Measurements from ENCODE around the gene CDYL2.

Gene CDYL2

DNA sequence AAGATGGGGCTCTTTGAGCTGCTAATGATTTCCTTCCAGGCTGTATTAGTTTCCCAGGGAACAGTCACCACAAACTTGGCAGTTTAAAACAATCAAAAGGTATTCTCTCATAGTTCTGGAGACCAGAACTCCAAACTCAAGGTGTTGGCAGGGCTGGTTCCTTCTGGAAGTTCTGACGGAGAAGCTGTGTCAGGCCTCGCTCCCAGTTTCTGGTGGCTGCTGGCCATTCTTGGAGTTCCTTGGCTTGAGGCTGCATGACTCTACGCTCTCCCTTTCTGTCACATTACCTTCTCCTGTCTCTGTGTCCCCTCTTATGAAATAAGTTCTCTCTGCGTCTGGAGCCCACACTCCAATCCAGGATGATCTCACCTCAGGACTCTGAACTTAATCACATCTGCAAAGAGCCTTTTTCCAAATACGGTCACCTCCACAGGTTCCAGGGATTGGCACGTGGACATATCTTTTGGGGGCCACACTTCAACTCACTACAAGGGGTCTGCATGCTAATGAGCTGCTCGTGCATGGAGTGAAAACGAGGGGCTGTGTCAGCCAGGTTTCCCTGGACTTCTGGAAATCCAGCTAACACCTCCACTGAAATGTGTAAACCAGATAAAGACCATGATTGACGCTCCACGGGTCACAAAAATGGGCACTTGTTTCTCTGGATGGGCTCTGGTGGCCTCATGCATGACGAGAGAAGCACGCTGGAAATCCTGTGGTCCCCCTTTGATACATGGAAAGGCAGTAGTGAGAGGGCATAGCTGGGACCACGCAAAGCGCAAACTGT, 185.3 kb downstream of the CDYL2 start:
- DNase-seq = no peak

DNA sequence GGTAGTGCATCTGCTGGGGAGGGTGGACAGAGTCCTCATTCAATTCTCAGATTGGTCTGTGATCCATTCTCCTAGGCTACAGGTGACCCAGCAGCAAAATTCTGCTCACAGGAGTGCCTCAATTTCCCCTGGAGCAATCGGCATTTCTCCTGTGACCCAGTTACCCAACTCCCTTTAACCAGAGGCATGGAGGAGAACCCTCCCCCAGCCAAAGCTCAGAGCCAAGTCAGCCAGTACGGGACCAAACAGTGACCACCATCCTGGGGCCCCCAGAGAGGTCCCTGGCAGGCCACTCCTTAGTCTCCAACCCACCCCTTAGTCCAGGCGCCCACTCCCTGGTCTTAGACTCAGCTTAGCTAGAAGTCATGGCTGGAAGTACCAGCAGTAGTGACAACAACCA, 188.0 kb downstream of the CDYL2 start:
- no peak for DNase-seq

DNA sequence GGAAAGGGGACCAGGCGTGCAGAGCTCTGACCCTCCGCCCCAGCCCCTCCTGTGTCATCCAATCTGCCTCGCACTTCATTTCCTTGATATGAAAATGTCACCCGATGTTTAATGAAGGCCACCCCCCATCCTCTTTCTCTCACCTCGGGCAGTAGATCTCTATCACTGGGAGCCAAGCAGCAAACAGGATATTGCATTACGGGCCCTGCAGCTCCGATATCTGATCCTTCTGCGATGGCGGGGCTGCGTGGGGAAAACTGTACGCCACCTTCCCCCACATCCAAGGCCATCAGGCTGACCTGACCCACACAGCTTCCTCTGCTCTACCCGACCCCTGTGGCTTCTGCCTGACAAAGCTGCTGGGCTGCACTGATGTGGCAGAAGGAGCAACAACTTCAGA, 188.7 kb downstream of the CDYL2 start:
- DNase-seq = no peak

DNA sequence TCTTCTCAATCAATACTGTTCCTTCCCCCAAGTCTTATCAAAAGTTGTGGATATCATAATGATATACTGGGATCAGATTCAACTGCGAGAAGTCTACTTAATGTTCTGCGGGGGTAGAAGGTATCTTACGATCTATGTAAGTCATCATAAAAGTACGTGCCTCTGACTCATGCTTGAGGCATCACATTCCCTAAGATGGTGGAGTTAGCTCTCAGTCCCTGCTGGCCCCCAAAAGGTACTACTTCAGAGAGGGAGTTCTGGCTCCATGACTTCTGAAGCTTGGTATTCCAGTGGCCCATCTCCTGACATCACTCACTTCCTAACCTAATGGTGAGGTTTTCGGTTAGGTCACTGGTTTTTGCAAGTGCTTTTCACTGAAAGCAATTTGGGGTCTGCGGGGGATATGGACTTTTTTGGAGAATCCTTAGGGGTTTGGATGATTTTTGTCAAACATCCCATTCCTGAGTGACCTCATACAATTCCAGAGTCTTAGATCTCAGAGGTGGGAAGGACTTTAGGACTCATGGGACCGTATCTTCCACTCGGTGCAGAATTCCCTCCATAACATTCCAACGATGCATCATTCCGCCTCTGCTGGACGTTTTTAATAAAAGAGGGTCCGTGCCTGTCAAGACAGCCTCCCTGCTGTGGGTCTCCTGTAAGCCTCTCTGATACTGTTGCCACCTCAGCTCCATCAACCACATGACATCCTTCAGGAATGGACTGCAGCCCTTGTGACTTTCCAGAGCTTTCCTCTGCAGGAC, 189.3 kb downstream of the CDYL2 start:
- DNase-seq = no peak

DNA sequence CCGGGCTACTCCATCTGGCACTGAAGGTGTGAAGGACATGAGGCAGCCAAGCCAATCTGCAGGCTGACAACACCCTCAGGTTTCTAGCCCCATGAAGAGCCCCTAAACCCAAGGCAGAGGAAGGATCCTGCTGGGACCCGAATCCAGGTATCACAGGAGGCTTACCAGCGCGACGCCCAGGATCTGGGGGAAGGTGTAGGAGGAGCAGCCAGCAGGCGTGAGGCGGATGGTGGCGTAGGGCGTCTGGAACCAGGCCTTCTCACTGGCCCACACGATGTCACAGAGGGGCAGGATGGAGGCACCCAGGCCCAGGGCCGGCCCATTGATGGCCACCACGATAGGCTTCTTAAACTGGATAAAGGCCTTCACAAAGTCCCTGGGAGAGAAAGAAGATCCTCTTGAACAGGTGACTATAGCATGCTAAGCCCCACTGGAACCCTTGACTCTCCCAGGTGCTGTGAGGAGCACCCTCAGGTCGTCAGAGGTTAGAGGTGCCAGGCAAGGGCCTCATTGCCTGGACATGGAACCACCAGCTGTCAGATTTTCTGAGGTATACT, 191.9 kb downstream of the CDYL2 start:
- DNase-seq = no peak

DNA sequence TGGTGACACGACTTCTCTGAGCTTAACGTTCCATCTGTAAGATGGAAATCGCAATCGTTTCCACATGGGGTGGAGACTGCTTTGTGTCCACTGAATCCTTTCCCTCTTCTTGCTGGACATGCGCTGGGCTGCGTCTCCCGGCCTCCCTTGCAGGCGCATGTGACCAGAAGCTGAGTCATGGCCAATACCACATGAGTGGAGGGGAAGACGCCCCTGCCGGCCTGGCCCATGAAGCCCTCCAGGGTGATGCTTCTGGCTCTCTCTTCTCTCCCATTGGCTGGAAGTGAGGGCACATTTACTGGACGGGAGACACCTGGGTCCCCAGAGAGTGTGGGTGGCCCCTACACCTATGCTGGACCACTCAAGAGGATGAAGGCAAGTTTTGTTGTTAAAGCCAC, 192.5 kb downstream of the CDYL2 start:
- no peak for DNase-seq

DNA sequence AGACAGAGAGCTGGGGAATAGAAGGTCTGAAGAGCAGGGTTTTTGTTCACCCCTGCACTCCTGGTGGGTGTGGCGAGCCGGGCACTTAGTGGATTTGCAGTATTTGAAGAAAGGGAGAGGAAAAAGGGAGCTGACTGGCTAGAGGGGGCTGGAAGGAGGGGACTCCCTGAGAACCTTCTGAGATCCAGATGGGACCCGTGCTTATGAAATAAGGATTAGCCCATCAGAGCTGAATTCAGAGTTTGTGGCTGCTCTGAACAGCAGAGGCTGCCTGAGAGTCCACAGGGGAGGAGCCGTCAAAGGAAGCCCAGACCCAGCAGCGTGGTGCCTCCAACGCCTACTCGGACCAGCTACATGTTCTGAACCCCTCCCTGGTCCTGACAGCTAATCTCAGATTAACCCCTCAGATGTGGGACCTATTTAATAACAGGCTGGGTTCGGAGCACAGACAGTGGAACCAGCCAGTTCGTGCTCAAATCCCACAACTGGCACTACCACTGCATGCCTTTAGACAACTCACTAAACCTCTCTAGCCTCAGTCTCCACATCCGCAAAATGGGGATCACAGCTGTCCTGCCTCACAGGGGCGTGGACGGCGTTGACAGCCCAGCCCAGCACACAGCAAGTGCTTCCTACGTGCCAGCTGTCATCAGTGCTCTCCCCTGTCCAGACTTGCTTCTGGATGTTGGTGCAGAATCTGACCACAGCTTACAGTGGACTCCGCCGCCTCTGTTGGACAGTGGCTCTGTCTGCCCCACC, 193.0 kb downstream of the CDYL2 start:
- DNase-seq = no peak

DNA sequence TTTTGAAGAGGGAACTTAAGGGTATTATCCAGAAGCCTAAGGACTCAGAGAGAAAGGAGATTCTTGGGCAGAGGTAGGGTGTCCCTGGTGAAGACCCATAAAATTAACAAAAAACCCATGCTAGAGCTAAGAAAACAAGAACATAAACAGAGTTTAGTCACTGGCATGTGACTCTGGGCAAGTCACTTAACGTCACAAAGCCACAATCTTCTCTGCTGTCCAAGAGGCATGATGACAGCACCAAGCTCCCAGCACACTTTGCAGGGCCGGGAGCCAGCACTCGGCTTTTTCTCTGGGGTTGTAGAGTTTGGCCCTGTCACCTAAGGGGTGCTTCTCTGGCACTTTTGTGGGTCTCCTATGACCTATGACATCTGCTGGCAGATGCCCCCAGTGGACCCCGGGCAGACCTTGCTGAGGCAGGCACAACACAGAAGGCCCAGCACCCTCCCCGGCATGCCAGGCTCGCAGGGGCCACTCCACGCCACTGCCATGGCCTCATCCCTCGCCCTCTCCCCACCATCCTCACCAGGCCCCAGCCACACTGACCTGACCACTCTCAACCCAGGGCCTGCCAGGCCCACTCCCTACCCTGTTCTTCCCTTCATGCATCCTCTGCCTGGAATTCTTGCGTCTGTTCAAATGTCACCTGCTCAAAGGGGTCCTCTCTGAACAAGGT, 193.8 kb downstream of the CDYL2 start:
- DNase-seq = no peak

DNA sequence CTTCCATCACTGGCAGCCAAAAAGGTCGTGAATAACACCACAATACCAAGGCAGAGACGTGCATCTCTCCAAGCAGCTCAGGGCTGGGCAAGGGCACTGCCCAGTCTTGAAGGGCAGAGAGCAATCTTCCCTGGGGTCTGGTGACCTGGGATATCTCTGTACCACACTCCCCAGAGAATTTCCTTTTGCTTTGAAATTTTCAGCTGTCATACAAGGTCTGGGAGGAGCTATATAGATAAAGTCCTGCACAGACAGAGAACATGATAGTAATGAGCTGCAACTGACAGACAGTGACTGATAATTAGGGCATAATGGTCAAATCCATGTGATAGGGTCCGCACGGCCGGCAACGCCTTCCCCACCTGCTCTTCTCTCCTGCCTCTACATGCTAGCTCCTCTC, 195.5 kb downstream of the CDYL2 start:
- DNase-seq = no peak

DNA sequence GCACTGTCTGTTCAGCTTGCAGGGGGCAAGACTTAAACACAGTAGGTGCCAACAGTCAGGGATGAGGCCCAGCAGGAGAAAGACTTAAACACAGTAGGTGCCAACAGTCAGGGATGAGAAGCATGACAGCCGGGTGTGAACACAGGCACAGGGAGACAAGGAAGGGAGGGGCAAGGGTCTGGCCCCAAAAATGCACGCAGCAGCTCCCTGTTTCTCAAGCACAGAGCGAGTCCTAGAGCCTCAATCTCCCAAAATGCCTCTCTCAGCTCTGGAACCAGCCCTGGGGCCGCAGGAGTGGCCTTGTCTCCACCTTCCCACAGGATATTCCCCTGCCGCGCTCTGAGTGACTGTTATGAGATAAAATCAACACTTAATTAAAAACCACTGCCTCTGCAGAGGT, 197.2 kb downstream of the CDYL2 start:
- DNase-seq = no peak

DNA sequence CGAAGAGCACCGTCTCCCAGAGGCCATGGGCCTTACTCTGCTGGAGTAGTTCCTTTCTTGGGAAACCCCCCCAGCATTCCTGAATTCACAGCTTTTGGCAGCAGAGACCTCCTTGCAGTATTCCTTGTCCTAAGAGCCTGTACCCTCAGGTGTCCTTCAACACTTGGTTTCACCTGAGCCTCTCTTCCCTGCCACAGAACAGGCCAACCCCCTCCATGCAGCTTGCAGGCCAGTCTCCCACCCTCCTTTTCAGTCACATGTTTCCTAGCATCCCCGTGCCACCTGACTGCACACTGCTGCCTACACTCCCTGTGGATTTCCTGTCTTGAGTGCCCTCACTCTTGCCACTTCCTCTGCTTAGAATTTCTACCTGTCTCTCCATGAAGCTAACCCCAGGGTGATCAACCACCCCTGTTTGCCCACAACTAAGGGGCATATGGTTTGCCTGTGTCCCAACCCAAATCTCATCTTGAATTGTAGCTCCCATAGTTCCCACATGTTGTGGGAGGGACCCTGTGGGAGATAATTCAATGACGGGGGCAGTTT, 198.1 kb downstream of the CDYL2 start:
- DNase-seq = no peak

DNA sequence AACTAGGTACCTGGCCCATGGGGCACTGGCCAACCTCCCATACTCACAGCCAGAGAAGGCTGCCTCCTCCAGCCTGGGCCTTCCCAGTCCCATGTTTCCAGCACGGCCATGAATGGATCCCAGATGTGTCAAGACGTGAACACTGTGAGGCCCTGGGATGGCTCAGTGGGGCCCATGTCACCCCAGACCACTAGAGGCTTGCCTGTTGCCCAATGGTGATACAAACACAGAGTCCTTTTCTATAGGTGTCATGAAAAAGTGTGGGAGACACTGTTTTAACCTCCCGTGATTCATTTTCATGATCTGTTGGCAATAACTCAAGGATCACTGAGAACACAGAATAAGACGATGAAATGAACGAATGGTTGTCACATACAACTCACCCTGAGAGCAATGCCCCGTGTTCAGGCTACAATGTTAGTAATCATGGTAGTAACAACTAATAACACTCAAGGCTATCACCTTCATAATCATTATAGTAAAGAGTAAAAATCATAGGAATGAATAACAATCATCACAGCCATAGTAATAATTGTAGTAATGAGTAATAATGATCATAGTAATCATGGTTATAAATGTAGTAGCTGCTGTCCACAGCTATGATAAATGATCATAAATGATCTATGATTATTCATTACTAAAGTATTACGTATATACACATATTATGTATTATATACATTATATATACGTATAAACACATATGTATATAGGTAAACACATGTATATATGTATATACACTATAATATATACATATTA, 199.6 kb downstream of the CDYL2 start:
- no peak for DNase-seq

DNA sequence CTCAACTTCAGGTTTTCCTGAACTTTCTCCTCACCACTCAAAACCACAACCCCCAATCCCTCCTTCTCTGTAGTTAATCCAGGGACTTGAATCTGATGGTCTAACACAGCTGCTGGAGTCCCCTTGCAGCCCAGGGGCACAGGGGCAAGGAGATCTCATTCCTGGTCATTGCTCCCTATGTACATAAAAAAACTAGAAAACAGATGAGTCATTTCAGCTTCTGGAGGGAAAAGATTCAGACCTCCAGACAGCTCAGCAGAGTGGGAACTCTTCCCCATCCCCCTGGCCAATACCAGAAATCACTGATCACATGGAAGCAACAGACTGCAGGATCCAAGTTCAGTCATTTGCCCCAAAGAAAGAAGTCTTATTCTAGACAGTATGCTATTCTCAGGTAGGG, 201.5 kb downstream of the CDYL2 start:
- no peak for DNase-seq

DNA sequence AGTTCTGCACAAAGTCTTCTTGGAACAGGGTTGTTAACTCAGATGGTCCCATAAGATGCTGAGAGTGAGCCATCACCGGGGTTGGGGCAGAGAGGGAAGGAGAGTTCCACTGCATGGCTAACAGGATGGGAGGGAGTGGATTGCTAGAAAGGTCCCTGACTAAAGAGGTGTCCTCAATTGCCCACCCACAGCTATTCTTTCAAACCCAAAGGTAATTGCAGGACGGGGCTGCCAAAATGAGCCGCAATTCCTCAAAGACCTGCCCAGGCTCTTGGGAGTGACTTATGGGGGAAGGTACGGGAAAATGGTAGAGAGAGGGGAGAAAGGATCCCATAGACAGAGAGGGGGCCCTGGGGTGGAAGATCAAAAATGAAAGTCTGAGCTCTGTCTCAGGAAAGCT, 203.2 kb downstream of the CDYL2 start:
- no peak for DNase-seq

DNA sequence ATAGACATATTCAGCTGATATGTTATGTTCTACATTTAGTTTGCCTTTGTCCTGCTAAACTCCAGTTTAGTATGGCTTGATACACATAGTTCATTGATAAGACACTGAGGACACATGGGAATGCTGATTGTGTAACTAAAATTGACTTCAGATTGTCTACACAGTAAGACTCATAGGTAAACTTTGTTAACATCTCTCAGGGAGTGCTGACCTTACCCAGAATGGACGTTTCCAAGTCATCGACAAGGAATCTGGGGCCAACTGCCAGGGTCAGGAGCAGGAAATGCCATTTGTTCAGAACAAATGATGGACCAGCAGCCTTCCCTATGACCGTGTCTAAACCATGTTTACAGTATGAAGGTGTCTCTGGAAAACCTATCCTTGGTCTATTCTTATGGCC, 204.9 kb downstream of the CDYL2 start:
- DNase-seq = no peak

DNA sequence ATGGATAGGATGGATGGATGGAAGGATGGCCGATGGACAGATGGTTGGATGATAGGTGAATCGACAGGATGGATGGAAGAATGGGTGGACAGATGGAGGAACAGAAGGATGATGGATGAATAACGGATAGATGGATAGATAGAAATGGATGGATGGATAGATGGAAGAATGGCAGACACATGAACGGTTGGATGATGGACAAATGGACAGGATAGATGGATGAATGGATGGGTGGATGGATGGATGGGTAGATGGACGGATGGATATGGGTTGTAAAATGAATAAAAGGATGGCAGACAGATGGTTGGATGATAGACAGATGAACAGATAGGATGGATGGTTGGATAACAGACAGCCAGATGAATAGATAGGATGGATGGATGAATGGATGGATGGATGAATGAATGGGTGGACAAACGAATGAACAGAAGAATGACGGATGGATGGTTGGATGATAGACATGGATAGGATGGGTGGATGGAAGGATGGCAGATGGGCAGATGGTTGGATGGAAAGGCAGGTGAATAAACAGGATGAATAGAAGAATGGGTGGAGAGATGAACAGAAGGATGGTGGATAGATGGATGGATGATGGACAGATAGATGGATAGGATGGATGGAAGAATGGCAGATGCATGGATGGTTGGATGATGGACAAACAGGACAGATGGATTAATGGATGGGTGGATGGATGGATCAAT, 207.7 kb downstream of the CDYL2 start:
- DNase-seq = no peak

DNA sequence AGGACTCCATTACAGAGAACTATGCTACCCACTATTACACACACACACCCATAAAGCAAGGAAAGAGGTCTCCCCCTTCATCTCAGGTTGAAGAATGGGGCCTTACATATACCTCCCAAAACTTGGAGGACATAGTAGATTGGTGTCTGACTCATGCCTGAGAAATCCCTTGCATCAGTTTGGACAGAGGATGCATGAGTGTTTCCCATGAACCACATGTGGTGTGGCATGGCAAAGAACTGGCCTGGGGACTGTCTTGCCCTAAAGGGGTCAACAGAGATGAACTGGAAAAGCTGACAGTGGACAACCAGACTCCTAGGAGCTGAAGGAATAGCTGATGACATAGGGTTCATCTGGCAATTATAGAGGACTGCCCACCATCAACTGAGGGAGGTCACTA, 209.6 kb downstream of the CDYL2 start:
- no peak for DNase-seq

DNA sequence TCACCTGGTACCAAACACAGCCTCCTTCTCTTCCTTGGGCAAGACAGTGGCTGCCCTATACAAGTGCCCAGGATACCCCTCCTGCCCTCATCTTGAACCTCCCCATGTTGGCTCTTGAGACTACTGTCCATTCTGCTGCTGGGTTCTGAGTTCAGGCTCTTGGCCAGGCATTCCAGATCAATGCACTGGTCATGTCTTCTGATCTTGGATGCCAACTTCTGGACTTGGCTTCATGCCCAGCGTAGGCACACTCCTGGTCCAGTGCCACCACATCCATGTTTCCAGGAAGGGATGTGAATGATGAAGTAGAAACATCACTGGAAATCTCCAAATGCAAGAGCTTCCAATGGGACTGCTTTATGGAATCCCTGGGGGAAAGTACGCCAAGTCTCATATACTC, 212.1 kb downstream of the CDYL2 start:
- DNase-seq = no peak

DNA sequence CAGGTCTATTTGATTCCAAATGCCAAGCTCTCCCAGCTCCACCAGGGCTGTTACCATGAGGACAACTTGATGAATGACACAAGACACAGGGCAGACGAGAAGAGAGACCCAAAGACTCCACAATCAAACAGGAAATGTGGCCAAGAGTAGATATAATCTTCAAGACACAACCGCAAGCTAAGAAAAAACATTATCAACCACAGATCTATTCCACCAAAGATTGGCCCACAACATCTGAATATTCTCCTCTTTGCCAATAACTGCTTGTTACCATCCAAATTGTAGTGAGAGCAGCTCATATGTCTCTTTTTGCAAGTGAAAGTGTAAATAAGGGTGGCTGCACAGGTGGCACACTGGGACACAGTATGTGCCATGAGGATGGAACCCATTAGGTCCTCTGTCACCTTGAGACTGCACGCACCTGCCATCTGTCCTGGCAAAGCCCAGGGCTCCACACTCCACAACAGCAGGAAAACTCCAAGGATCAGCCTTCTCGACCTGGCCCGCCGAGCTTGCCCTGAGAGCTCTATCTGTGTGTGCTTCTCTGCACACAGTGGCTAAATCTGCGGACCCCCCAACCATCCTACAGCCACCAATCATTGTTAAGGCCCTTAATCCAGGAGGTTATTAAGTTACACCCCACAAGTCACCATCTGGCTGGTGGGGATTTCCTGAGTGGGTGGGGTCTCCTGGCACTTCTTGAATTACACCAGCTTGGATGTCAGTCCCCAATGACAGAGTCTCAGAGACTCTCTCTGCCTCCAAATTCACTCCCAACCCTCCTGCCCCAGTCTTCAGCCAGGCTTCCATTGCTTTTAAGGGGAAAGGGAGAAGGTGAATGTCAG, 213.1 kb downstream of the CDYL2 start:
- no peak for DNase-seq

DNA sequence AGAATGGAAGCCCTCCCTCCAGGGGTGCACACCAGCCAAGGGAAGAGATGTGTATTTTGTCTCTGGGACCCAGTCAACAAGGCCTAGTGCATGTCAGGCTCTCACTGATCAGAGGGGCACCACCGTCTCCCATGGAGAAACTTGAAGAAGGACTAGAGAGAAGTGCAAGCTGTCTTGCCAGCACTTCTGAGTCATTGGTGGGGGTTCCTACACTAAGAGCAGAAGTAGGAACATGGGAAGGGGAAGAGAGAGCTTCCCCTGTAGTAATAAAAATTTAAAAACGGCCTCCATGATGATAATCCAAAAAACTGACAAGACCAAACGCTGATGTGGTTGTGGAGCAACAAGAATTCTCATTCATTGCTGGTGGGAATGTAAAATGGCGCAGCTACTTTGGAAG, 217.3 kb downstream of the CDYL2 start:
- DNase-seq = no peak

Measured in NCI-H446 (cell line).